Right atrium auricular region (tissue), 2 donors: ENCODE results near the gene MAGEB17. TPM values are rescaled to one million over a fixed set of nuclear protein-coding genes. Genes with fewer than 3 reads are reported as not detected.

ENCODE experiments used
- DNase-seq: peaks from one replicate; pipeline ENCODE4 v3.0.0-alpha.2; 2019; ENCODE audit warnings: low spot score
- H3K27ac ChIP-seq, 2 donors: fragments of 200-600 bp; sonication (generic); 1 replicate in 1 of 2; 2 replicates in 1 of 2; pipeline ENCODE4 v1.5.1; 2016 to 2019
- H3K27me3 ChIP-seq, 2 donors: fragments of 200-600 bp; sonication (generic); one replicate each; pipeline versions ENCODE4 v1.5.1 to v1.6.0; 2017 to 2019
- H3K36me3 ChIP-seq: fragments of 200-600 bp; sonication (generic); one replicate; pipeline ENCODE4 v1.5.1; 2016
- H3K4me1 ChIP-seq, 2 donors: fragments of 200-600 bp; sonication (generic); one replicate each; pipeline versions ENCODE4 v1.5.1 to v1.6.0; 2017 to 2019
- H3K4me3 ChIP-seq, 2 donors: fragments of 200-600 bp; sonication (generic); 1 replicate in 1 of 2; 2 replicates in 1 of 2; pipeline ENCODE4 v1.5.1; 2017 to 2019; ENCODE audit warnings: mild to moderate bottlenecking in 1 of 2, moderate library complexity in 1 of 2
- H3K9me3 ChIP-seq, 2 donors: fragments of 200-600 bp; sonication (generic); one replicate each; pipeline ENCODE4 v1.5.1; 2019
- total RNA-seq, 2 donors: library from RNA; depleted of rRNA; stranded (reverse); fragments of >200 nt; gene quantifications; one replicate each; pipeline ENCODE4 v1.1.0, GENCODE V29; 2016
- TF ChIP-seq, protein P1 (sequence below), 2 donors: fragments of 200-600 bp; sonication (generic); IDR thresholded peaks; one replicate each; pipeline ENCODE4 v1.5.1; 2019; ENCODE audit warnings: antibody characterized with exemption in 2 of 2

MAGEB17 gene, protein sequence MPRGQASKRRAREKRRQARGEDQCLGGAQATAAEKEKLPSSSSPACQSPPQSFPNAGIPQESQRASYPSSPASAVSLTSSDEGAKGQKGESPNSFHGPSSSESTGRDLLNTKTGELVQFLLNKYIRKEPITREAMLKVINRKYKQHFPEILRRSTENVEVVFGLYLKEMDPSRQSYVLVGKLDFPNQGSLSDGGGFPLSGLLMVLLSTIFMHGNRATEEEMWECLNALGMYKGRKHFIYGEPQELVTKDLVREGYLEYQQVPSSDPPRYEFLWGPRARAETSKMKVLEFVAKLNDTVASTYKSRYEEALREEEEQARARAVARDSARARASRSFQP
- total RNA-seq = under 1 TPM in 1 of 2 donors, not detected in 1; 0.24 TPM

GRCh38 chrX:16167181-16167580 is at the start of gene MAGEB17:
MAGEB17 (plus strand) TSS chrX:16167481; CDS start chrX:16170383, 2,902 bp downstream.
- Histone ChIP-seq H3K36me3 (no peaks in the 10 kb centered on the region), H3K4me3 (no peak within 1 kb of the TSS), H3K4me1 (no peaks in the 10 kb centered on the region), H3K27ac (no peak within 1 kb of the TSS), H3K9me3 (peaks cover 0 to 6% of the 10 kb centered on the region in 2 donors), H3K27me3 (no peaks in the 10 kb centered on the region)
- TF ChIP-seq, protein P1, sequence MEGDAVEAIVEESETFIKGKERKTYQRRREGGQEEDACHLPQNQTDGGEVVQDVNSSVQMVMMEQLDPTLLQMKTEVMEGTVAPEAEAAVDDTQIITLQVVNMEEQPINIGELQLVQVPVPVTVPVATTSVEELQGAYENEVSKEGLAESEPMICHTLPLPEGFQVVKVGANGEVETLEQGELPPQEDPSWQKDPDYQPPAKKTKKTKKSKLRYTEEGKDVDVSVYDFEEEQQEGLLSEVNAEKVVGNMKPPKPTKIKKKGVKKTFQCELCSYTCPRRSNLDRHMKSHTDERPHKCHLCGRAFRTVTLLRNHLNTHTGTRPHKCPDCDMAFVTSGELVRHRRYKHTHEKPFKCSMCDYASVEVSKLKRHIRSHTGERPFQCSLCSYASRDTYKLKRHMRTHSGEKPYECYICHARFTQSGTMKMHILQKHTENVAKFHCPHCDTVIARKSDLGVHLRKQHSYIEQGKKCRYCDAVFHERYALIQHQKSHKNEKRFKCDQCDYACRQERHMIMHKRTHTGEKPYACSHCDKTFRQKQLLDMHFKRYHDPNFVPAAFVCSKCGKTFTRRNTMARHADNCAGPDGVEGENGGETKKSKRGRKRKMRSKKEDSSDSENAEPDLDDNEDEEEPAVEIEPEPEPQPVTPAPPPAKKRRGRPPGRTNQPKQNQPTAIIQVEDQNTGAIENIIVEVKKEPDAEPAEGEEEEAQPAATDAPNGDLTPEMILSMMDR (IDR thresholded peaks at IDR 0.05) = no peak
- DNase-seq = no peak

- no peaks in the 10 kb centered on the region for H3K36me3 ChIP-seq
- peaks cover 0 to 17% of the 10 kb centered on the region in 2 donors for H3K9me3 ChIP-seq
- H3K27ac ChIP-seq = no peak overlapping the region
- no peaks in the 10 kb centered on the region for H3K27me3 ChIP-seq
- TF ChIP-seq, protein P1 (IDR thresholded peaks at IDR 0.05) = no peak
- H3K4me1 ChIP-seq = no peaks in the 10 kb centered on the region
- DNase-seq = no peak
- H3K4me3 ChIP-seq = no peak overlapping the region
Measured at GRCh38 chrX:16119353-16120220, 47.7 kb upstream of the MAGEB17 start.

DNA sequence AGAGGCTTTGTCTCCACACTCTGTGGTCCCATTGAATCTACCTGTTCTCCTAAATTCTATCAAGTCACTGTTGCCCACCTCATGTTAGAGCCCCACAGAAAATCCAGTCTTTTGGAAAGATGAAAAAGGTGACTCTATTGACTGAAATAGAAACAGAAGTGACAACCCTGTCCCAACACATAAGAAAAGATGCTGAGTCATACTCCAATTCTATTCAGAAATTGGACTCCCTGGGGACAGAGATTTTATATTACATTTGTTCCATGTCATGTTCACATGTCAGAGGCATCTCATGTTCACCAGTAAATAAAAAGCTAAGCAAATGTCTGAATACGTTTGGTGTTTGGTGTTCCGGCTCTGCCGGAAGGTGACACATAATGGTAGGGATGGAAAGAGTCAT is 46.9 kb upstream of the MAGEB17 start:
- H3K36me3 ChIP-seq = no peaks in the 10 kb centered on the region
- no peaks in the 10 kb centered on the region for H3K4me1 ChIP-seq
- no peaks in the 10 kb centered on the region for H3K27me3 ChIP-seq
- H3K4me3 ChIP-seq = no peak overlapping the region
- TF ChIP-seq, protein P1 (IDR thresholded peaks at IDR 0.05) = no peak
- no peak overlapping the region for H3K27ac ChIP-seq
- no peak for DNase-seq
- H3K9me3 ChIP-seq = peaks cover 0 to 17% of the 10 kb centered on the region in 2 donors

- H3K4me3 ChIP-seq = no peak within 1 kb of the TSS
- no peaks in the 10 kb centered on the region for H3K27me3 ChIP-seq
- TF ChIP-seq, protein P1 (IDR thresholded peaks at IDR 0.05) = peak; percentile 35 to 81
- DNase-seq = peak; percentile 73
- no peaks in the 10 kb centered on the region for H3K36me3 ChIP-seq
- peaks cover 0 to 10% of the 10 kb centered on the region in 2 donors for H3K9me3 ChIP-seq
- H3K27ac ChIP-seq = no peak within 1 kb of the TSS
- no peaks in the 10 kb centered on the region for H3K4me1 ChIP-seq
Measured at GRCh38 chrX:16123222-16123786, 44.0 kb upstream of the MAGEB17 start, which contains the start of gene GRPR. GRPR (plus strand) TSS chrX:16123565; CDS start chrX:16123954, 389 bp downstream.

DNA sequence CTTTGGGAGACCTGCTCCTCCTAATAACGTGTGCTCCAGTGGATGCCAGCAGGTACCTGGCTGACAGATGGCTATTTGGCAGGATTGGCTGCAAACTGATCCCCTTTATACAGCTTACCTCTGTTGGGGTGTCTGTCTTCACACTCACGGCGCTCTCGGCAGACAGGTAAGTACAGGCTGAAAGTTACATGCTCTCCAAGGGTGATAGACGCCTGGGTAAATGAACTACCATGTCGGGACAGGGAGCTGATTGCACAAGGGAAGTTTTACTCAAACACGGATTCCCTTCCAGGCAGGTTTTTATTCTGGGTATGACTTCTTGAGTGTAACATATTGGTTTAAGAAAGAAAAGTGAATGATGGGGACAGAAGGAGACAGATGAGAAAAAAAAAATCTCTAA is 43.1 kb upstream of the MAGEB17 start:
- no peaks in the 10 kb centered on the region for H3K36me3 ChIP-seq
- no peak overlapping the region for H3K4me3 ChIP-seq
- H3K27ac ChIP-seq = no peak overlapping the region
- H3K4me1 ChIP-seq = no peaks in the 10 kb centered on the region
- H3K27me3 ChIP-seq = no peaks in the 10 kb centered on the region
- H3K9me3 ChIP-seq = peaks cover 0 to 6% of the 10 kb centered on the region in 2 donors
- TF ChIP-seq, protein P1 (IDR thresholded peaks at IDR 0.05) = no peak
- no peak for DNase-seq
